ENCODE measurements around the gene UPF3B.

DNA sequence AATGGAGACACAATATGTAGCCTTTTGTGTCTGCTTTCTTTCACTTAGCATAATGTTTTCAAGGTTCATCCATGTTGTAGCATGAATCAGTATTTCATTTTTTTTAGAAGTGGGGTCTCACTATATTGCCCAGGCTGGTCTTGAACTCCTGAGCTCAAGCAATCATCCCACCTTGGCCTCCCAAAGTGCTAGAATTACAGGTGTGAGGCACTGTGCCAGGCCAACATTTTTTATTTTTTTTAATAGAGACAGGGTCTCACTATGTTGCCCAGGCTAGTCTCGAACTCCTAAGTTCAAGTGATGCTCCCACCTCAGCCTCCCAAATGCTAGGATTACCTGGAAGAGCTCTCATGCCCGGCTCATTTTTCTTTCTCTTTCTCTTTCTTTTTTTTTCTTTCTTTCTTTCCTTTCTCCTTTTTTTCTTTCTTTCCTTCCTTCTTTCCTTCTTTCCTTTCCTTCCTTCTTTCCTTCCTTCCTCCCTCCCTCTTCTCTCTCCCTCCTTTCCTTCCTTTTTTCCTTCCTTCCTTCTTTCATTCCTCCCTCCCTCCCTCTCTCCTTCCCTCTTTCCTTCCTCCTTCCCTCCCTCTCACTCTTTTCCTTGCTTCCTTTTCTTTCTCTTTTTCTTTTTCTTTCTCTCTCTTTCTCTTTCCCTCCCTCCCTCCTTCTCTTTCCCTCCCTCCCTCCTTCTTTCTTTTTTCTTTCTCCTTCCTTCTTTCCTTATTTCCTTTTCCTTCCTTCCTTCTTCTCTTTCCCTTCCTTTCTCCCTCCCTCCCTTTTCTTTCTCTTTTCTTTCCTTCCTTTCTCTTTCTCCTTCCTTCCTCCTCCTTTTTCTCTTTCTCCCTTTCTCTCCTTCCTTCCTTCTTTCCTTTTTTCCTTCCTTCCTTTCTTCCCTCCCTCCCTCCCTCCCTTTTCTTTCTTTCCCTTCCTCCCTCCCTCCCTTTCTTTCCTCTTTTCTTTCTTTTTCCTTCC, 51.2 kb downstream of the UPF3B start:
- TF ChIP-seq CTCF (IDR thresholded peaks at IDR 0.05) (no peak), EP300 (IDR thresholded peaks at IDR 0.05) (no peak)
